Measurements from ENCODE around the gene MAGEL2. TPM values are rescaled to one million over a fixed set of nuclear protein-coding genes. Genes with fewer than 3 reads are reported as not detected.
A peak's percentile ranks its signal among the peaks of the same experiment; 100 is the strongest.

The MAGEL2 gene
- total RNA-seq, 2 donors from 2014 or later = 0.82 to 3.1 TPM

DNA sequence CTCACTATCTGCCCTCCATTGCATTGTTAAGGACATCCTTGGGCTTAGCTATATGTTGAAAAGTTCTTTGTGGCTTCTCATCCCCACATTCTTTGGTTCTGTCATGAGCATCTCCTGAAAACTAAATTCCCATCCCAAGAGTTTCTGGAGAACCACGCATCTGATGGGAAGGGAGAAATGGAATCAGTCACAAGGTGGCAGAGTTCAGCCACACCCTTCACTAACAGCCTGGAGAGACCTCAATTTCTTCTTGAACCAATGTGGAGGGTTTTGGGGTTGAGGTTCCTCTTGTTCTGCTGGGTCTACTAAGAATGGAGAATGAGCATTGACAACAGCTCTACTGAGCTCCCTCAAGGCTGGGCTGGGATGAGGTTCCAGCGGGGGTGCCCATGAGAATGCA lies 15.6 kb upstream of the MAGEL2 start:
- intact Hi-C loops (cut with DNase I) = no loop called here
- TF ChIP-seq, protein P1, sequence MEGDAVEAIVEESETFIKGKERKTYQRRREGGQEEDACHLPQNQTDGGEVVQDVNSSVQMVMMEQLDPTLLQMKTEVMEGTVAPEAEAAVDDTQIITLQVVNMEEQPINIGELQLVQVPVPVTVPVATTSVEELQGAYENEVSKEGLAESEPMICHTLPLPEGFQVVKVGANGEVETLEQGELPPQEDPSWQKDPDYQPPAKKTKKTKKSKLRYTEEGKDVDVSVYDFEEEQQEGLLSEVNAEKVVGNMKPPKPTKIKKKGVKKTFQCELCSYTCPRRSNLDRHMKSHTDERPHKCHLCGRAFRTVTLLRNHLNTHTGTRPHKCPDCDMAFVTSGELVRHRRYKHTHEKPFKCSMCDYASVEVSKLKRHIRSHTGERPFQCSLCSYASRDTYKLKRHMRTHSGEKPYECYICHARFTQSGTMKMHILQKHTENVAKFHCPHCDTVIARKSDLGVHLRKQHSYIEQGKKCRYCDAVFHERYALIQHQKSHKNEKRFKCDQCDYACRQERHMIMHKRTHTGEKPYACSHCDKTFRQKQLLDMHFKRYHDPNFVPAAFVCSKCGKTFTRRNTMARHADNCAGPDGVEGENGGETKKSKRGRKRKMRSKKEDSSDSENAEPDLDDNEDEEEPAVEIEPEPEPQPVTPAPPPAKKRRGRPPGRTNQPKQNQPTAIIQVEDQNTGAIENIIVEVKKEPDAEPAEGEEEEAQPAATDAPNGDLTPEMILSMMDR (IDR thresholded peaks at IDR 0.05) = no peak
- TF ChIP-seq POLR2AphosphoS5 (IDR thresholded peaks at IDR 0.05) (no peak), POLR2A (IDR thresholded peaks at IDR 0.05) (no peak)
- H3K4me1 ChIP-seq (replicated peaks) = no peaks in the 10 kb centered on the region
- no peak overlapping the region for H3K27ac ChIP-seq
- no peak overlapping the region for H3K4me3 ChIP-seq
- no peaks in the 10 kb centered on the region for H3K36me3 ChIP-seq
- no peak for DNase-seq (ENCODE audit: low spot score)
- H3K27me3 ChIP-seq (replicated peaks; ENCODE audit: insufficient read depth) = no peaks in the 10 kb centered on the region
- WGBS = 65% methylated on average over 2 of the region's 2 CpGs
- no peaks in the 10 kb centered on the region for H3K9me3 ChIP-seq

DNA sequence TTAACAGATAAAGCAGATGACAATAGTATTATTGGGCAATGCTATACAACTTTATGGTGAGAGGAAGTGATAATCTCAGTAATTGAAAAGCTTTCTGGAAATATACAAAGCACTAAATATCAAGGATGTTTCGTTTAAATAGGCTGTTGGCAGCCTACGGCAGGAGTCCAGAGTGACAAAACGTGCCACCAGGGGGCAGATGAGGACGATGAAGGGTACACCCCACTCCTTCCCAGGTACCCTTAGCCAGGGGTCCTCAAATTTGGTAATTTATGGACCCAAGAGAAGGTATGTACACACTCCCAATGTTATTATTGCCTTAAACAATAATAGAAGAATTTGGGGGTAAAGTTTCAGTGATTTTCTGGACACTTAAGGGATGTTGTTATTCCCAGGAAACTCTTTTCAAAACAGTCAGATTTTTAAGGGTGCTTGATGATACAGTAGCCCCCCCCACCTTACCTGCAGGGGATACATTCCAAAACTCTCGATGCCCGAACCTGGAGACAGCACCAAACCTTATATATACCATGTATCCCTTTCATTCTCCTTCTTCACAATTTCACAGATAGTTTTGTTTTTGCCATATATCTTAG lies 1.4 kb upstream of the MAGEL2 start:
- Histone ChIP-seq H3K9me3 (no peaks in the 10 kb centered on the region), H3K36me3 (no peaks in the 10 kb centered on the region), H3K27me3 (replicated peaks; ENCODE audit: insufficient read depth) (no peaks in the 10 kb centered on the region), H3K4me1 (replicated peaks) (no peaks in the 10 kb centered on the region), H3K4me3 (no peak overlapping the region), H3K27ac (no peak overlapping the region)
- TF ChIP-seq POLR2AphosphoS5 (IDR thresholded peaks at IDR 0.05) = no peak
- TF ChIP-seq, protein P1 (IDR thresholded peaks at IDR 0.05) = peak in 3 of 4 experiments; percentile 32 to 48 (median 41)
- no peak for TF ChIP-seq POLR2A (IDR thresholded peaks at IDR 0.05)
- DNase-seq (ENCODE audit: low spot score) = peak; percentile 23
- intact Hi-C loops (cut with DNase I) = loop anchor here (10.0 kb wide), 1 partner anchor 226 kb away; no protein-coding TSS in a partner anchor
- 28% methylated on average over 6 of the region's 6 CpGs for whole genome bisulfite sequencing

DNA sequence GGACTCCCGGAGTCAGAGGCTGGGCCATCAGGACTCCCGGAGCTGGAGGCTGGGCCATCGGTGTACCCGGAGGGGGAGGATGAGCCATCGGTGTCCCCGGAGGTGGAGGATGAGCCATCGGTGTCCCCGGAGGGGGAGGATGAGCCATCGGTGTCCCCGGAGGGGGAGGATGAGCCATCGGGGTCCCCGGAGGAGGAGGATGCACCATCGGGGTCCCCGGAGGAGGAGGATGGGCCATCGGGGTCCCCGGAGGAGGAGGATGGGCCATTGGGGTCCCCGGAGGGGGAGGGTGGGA lies 719 bp downstream of the MAGEL2 start:
- 78% methylated on average over 17 of the region's 17 CpGs for WGBS
- no peak for TF ChIP-seq POLR2A (IDR thresholded peaks at IDR 0.05)
- TF ChIP-seq, protein P1 (IDR thresholded peaks at IDR 0.05) = no peak
- TF ChIP-seq POLR2AphosphoS5 (IDR thresholded peaks at IDR 0.05) = no peak
- H3K27me3 ChIP-seq (replicated peaks; ENCODE audit: insufficient read depth) = no peaks in the 10 kb centered on the region
- H3K27ac ChIP-seq = no peak overlapping the region
- H3K4me1 ChIP-seq (replicated peaks) = no peaks in the 10 kb centered on the region
- no peak overlapping the region for H3K4me3 ChIP-seq
- DNase-seq (ENCODE audit: low spot score) = no peak
- H3K9me3 ChIP-seq = no peaks in the 10 kb centered on the region
- intact Hi-C loops (cut with DNase I) = loop anchor here (10.0 kb wide), 1 partner anchor 228 kb away; no protein-coding TSS in a partner anchor
- H3K36me3 ChIP-seq = no peaks in the 10 kb centered on the region

DNA sequence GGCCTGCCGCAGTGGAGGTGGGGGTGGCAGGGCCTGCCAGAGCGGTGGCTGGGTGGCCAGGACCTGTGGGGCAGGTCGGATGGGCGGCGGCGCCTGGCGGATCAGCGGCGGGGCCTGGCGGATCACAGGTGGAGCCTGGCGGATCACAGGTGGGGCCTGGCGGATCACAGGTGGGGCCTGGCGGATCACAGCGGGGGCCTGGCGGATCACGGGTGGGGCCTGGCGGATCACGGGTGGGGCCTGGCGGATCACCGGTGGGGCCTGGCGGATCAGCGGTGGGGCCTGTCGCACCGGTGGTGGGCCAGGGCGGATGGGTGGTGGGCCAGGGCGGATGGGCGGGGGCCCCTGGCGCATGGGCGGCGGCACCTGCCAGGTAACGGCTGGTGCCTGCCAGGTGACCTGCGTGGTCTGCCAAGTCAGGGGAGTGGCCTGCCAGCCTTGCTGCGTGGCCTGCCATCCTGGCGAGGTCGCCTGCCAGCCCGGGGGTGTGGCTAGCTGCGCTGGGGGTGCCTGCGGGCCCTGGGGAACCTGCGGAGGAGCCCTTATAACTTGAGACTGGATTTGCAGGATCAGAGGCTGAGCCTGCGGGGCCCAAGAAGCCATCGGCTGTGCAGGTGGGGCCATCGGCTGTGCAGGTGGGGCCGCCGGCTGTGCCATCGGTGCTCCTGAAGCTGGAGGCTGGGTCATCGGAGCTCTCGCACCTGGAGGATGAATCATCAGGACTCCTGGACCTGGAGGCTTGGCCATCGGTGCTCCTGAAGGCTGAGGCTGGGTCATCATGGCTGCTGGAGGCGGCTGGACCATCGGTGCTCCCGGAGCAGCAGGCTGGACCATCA lies 1.3 kb downstream of the MAGEL2 start:
- no peaks in the 10 kb centered on the region for H3K27me3 ChIP-seq (replicated peaks; ENCODE audit: insufficient read depth)
- H3K4me3 ChIP-seq = no peak overlapping the region
- H3K27ac ChIP-seq = no peak overlapping the region
- no peak for DNase-seq (ENCODE audit: low spot score)
- H3K9me3 ChIP-seq = no peaks in the 10 kb centered on the region
- no peaks in the 10 kb centered on the region for H3K36me3 ChIP-seq
- TF ChIP-seq POLR2A (IDR thresholded peaks at IDR 0.05) (no peak), POLR2AphosphoS5 (IDR thresholded peaks at IDR 0.05) (no peak)
- TF ChIP-seq, protein P1 (IDR thresholded peaks at IDR 0.05) = no peak
- H3K4me1 ChIP-seq (replicated peaks) = no peaks in the 10 kb centered on the region
- intact Hi-C loops (cut with DNase I) = loop anchor here (10.0 kb wide), 1 partner anchor 228 kb away; no protein-coding TSS in a partner anchor
- 96% methylated on average over 48 of the region's 51 CpGs for WGBS

Data from prostate gland (tissue), 2 donors.